PC-3 (cell line): ENCODE data around the gene ACAT2. TPM values are rescaled to one million over a fixed set of nuclear protein-coding genes. Genes with fewer than 3 reads are reported as not detected.

Experiments
- ATAC-seq: fragments of 200-7000 bp; cut with Tn5 transposase; 2 replicates; pipeline ENCODE4 v1.9.1; 2020; ENCODE audit warnings: mild to moderate bottlenecking, moderate library complexity
- BruUV-seq: library from RNA; stranded (reverse); fragments of 400-500 nt; replicated peaks from 2 replicates; lab custom pipeline; 2021; lab: Mats Ljungman, UMichigan
- CTCF ChIA-PET: fragments of 300-600 bp; sonication (Branson Sonifier 250); formaldehyde crosslinking; loops from one replicate; lab custom pipeline; 2022; ENCODE audit warnings: antibody characterized with exemption; lab: Charles Lee
- POLR2A ChIA-PET: fragments of 300-600 bp; sonication (Branson Sonifier 250); formaldehyde crosslinking; loops from one replicate; lab custom pipeline; 2022; ENCODE audit warnings: antibody characterized with exemption; ENCODE audit not compliant: unreplicated experiment; lab: Charles Lee
- DNase-seq: peaks from one replicate; pipeline ENCODE4 v3.0.0-alpha.2; 2015
- H2AFZ ChIP-seq: fragments of 300-600 bp; sonication (generic); 2 replicates; pipeline ENCODE4 v1.6.0; 2016; ENCODE audit warnings: antibody characterized with exemption, low read length
- H3F3A ChIP-seq: fragments of 300-600 bp; sonication (generic); one replicate; pipeline ENCODE4 v1.6.0; 2017; ENCODE audit warnings: antibody characterized with exemption, low read length, control low read depth, mild to moderate bottlenecking; ENCODE audit not compliant: unreplicated experiment
- H3K27ac ChIP-seq: fragments of 300-600 bp; sonication (generic); 2 replicates; pipeline ENCODE4 v1.5.1; 2016; ENCODE audit warnings: mild to moderate bottlenecking, low read length
- H3K27me3 ChIP-seq: fragments of 300-600 bp; sonication (generic); 2 replicates; pipeline ENCODE4 v1.6.1; 2016; ENCODE audit warnings: low read length, mixed read lengths
- H3K36me3 ChIP-seq: fragments of 300-600 bp; sonication (generic); 2 replicates; pipeline ENCODE4 v1.6.1; 2016; ENCODE audit warnings: low read depth, mixed run types, low read length, mixed read lengths
- H3K4me1 ChIP-seq: fragments of 300-600 bp; sonication (generic); 2 replicates; pipeline ENCODE4 v1.5.1; 2016; ENCODE audit warnings: low read length; ENCODE audit not compliant: insufficient read depth
- H3K4me2 ChIP-seq: fragments of 300-600 bp; sonication (generic); 2 replicates; pipeline ENCODE4 v1.6.0; 2016; ENCODE audit warnings: low read length
- H3K4me3 ChIP-seq: fragments of 300-600 bp; sonication (generic); 2 replicates; pipeline ENCODE4 v1.5.1; 2016; ENCODE audit warnings: mild to moderate bottlenecking, low read length, mixed read lengths
- H3K79me2 ChIP-seq: fragments of 300-600 bp; sonication (generic); 2 replicates; pipeline ENCODE4 v1.6.1; 2017; ENCODE audit warnings: low read length, mixed read lengths
- H3K9ac ChIP-seq: fragments of 300-600 bp; sonication (generic); 2 replicates; pipeline ENCODE4 v1.6.0; 2016; ENCODE audit warnings: mild to moderate bottlenecking, low read length
- H3K9me2 ChIP-seq: fragments of 300-600 bp; sonication (generic); replicated peaks from 2 replicates; pipeline ENCODE4 v1.6.1; 2016; ENCODE audit warnings: mixed run types, low read length, mixed read lengths
- H3K9me3 ChIP-seq: fragments of 300-600 bp; sonication (generic); 2 replicates; pipeline ENCODE4 v1.6.1; 2016; ENCODE audit warnings: low read length, mixed read lengths
- H4K20me1 ChIP-seq: fragments of 300-600 bp; sonication (generic); 2 replicates; pipeline ENCODE4 v1.6.1; 2016; ENCODE audit warnings: low read length, mixed read lengths
- CTCF ChIP-seq: fragments of 300-600 bp; sonication (generic); conservative IDR thresholded peaks from 2 replicates; pipeline ENCODE4 v1.5.1; 2017; ENCODE audit warnings: antibody characterized with exemption, low read depth, mild to moderate bottlenecking, low read length
- EZH2 ChIP-seq: fragments of 300-600 bp; sonication (generic); IDR thresholded peaks from one replicate; pipeline ENCODE4 v1.6.1; 2017; ENCODE audit warnings: antibody characterized with exemption, mild to moderate bottlenecking, low read length; ENCODE audit not compliant: unreplicated experiment
- EZH2phosphoT487 ChIP-seq: fragments of 300-600 bp; sonication (generic); IDR thresholded peaks from 2 replicates; pipeline ENCODE4 v1.6.1; 2018; ENCODE audit warnings: mild to moderate bottlenecking, antibody characterized with exemption, low read length, borderline replicate concordance
- intact Hi-C: fragments of 100-400 bp; cut with micrococcal nuclease; formaldehyde crosslinking; loops from 2 replicates; pipeline ENCODE4 v1.9.0; 2023
- total RNA-seq: library from RNA; depleted of rRNA; stranded (reverse); fragments of >200 nt; gene quantifications from 2 replicates; pipeline ENCODE4 v1.2.3, GENCODE V29; 2014

The ACAT2 gene
- total RNA-seq, 1 experiment from 2014 or later: 36.0 TPM

- Histone ChIP-seq H3F3A (no peaks in the 10 kb centered on the region), H3K9ac (no peak overlapping the region), H3K9me3 (no peaks in the 10 kb centered on the region), H3K9me2 (no peaks in the 10 kb centered on the region), H3K4me2 (no peak overlapping the region), H2AFZ (no peak overlapping the region), H3K36me3 (peaks cover 4% of the 10 kb centered on the region; the same call in 1 of the 2 replicates), H3K4me3 (no peak overlapping the region), H3K79me2 (no peaks in the 10 kb centered on the region), H3K27me3 (no peaks in the 10 kb centered on the region), H3K27ac (no peak overlapping the region), H3K4me1 (no peaks in the 10 kb centered on the region), H4K20me1 (no peaks in the 10 kb centered on the region)
- intact Hi-C loops: no loop called here
- ChIA-PET POLR2A (no interaction called here), CTCF (no interaction called here)
- DNase-seq: no peak
- BruUV-seq: no TSS peak
- ATAC-seq: no peak
- no peak for TF ChIP-seq CTCF
- no peak for TF ChIP-seq EZH2
- TF ChIP-seq EZH2phosphoT487: no peak
Observed at GRCh38 chr6:159772196-159772595, 10.4 kb downstream of the ACAT2 start.

- POLR2A ChIA-PET: no interaction called here
- H2AFZ ChIP-seq: no peak overlapping the region
- 0 out of 2 replicates have a peak, but pooled peaks cover under 1% of the 10 kb centered on the region for H3K79me2 ChIP-seq
- BruUV-seq: no TSS peak
- no peak overlapping the region for H3K4me3 ChIP-seq
- DNase-seq: no peak
- H3K27ac ChIP-seq: no peak overlapping the region
- no peak overlapping the region for H3K4me2 ChIP-seq
- no peaks in the 10 kb centered on the region for H3K27me3 ChIP-seq
- H3K4me1 ChIP-seq: no peaks in the 10 kb centered on the region
- no peak for TF ChIP-seq EZH2phosphoT487
- no peak for TF ChIP-seq EZH2
- no peak for TF ChIP-seq CTCF
- H3K9ac ChIP-seq: no peak overlapping the region
- no peaks in the 10 kb centered on the region for H3K9me2 ChIP-seq
- no peaks in the 10 kb centered on the region for H3K9me3 ChIP-seq
- 0 out of 2 replicates have a peak, but pooled peaks cover 5% of the 10 kb centered on the region for H4K20me1 ChIP-seq
- H3K36me3 ChIP-seq: peaks cover 44% of the 10 kb centered on the region
- H3F3A ChIP-seq: no peaks in the 10 kb centered on the region
- no peak for ATAC-seq
- intact Hi-C loops: no loop called here
- CTCF ChIA-PET: no interaction called here
Observed at GRCh38 chr6:159777240-159777904, 15.5 kb downstream of the ACAT2 start.

DNA sequence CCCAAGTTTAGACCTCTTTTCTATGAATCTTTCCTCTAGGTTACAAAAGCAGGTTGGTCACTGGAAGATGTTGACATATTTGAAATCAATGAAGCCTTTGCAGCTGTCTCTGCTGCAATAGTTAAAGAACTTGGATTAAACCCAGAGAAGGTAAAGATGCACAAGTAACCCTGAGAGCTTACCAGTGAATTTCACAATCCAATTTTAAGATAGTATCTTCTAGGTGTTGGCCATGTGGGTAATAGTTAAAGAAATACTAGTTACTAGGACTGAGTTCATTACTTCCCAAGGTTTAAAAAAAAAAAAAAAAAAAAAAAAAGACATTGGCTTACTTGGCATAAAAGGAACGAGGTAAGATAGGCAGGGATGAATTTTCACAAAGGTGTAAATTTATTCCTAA, 16.3 kb downstream of the ACAT2 start:
- Histone ChIP-seq H3K4me3 (no peak overlapping the region), H3K27ac (no peak overlapping the region), H3K79me2 (peaks cover 8% of the 10 kb centered on the region; the same call in 1 of the 2 replicates), H3K27me3 (no peaks in the 10 kb centered on the region), H3K9me3 (no peaks in the 10 kb centered on the region), H3K9ac (no peak overlapping the region), H3K4me1 (no peaks in the 10 kb centered on the region), H3F3A (no peaks in the 10 kb centered on the region), H3K4me2 (no peak overlapping the region), H2AFZ (no peak overlapping the region), H3K36me3 (peaks cover 51% of the 10 kb centered on the region), H4K20me1 (peaks cover 12% of the 10 kb centered on the region), H3K9me2 (no peaks in the 10 kb centered on the region)
- no TSS peak for BruUV-seq
- DNase-seq (no peak), ATAC-seq (no peak)
- ChIA-PET POLR2A (no interaction called here), CTCF (no interaction called here)
- TF ChIP-seq EZH2: no peak
- no peak for TF ChIP-seq EZH2phosphoT487
- no peak for TF ChIP-seq CTCF
- intact Hi-C loops: no loop called here
